HG03558 (cell line): Measurements from ENCODE around the gene SLC7A1.

Source experiments
- ATAC-seq: cut with Tn5 transposase; IDR thresholded peaks from one replicate; pipeline ENCODE4 v1.9.1; 2021; ENCODE audit warnings: moderate number of reproducible peaks; ENCODE audit not compliant: unreplicated experiment; ENCODE audit errors: extremely low read depth

The SLC7A1 gene

DNA sequence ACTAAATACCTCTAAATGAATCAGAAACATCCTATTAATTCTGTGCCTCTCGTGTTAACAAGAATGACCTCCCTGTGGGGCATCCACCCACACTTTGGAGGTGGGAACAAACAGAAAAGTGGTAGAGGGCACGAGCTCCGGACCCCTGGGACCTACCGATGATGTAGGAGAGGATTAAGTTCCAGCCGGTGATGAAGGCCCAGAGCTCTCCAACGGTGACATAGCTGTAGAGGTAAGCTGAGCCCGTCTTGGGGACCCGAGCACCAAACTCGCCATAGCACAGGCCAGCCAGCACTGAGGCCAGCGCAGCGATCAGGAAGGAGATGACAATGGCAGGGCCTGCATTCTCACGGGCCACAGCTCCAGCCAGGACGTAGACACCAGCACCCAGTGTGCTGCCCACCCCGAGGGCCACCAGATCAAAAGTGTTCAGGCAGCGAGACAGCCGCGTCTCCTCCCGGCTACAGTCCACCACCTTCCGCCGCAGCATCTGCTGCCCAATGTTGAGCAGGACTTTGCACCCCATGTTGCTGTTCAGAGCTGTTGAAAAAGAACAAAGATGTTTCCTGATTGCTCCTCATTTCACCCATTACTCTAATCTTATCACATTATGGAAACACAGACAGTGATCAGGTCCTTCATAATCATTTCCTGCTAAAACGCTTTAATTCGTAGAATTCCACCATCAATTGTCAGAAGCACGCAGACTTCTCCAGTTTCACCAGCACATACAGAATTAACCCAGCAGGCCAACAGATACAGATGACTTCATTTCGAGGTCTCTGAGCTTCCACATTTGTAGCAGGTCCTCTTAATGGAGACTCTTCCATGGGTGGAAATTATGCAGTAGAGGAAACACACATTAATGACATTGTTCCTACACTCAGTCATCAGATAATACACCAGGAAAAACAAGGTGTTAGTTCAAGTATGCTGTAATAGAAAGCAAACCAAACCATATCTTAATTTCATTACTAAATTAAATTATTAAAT is 59.5 kb downstream of the SLC7A1 start:
- ATAC-seq, result no peak

DNA sequence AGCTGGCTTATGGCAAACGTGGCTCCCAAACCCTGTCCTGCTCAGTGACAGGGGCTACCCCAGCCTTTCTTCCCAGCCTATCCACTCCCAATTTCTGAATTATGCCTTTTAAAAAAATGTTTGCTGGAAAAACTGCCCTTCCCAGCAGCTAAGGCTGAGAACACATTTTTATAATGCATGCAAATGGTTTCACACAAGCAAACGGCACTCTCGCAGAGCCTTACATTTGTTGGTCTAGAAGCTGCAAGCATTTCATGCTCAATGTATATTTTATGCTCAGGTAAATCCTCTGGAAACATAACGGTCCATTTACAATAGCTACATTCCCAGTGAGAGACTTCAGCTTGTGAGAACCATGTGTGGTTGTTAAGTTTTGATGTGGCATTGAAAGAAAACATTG is 61.4 kb downstream of the SLC7A1 start:
- no peak for ATAC-seq

DNA sequence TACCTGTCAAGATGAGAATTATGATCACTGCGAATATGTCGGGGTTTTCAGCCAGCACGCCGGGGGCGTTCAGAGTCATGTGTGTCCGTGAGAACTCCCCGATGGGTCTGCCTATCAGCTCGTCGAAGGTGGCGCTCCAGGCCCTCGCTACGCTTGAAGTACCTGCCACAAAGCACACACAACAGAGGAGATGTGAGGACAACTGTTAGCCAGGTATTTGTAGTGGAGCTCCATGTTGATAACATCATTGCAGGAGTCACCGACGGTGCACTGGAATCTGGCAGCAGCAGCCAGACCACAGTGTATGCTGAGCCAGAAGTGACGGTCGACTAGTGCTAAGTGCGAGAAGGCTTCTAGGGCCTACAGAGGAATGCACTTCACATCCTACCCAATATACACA is 62.7 kb downstream of the SLC7A1 start:
- no peak for ATAC-seq

DNA sequence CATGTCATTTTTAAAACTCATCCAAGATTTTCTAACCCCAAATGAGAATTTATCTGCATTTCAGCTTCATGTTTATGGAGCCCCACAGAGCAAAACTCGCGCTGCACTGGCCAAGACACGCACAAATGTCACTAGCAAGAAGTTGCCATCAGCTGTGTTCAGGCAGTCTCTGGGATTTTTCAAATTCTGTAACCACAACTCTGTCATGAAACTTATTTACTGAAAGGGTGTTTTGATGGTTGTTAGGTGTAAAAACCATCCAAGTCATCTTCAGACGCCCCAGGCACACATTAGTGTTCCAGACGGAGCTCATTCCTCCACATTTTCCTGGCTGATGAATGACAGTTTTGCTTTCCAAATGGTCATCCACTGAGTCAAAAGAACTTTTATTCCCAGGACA is 63.4 kb downstream of the SLC7A1 start:
- no peak for ATAC-seq

DNA sequence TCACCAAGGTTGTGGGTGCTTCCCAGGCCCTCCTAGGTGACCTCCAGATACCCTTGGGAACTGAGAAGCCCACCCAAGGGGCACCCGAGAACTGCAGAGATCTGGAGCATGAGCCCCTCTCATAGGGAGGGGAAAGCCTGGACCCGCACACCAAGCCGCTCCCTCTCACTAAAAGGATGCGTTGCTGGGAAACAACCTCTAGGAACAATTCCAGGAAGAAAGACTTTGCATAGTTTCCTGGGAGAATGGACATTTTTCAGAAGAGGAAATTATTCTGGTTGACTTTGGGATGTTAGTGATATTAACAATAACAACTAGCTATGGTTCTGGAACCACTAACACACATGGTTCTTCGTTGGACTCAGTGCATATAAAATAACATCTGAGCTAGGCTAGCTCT is 64.6 kb downstream of the SLC7A1 start:
- ATAC-seq, result no peak

DNA sequence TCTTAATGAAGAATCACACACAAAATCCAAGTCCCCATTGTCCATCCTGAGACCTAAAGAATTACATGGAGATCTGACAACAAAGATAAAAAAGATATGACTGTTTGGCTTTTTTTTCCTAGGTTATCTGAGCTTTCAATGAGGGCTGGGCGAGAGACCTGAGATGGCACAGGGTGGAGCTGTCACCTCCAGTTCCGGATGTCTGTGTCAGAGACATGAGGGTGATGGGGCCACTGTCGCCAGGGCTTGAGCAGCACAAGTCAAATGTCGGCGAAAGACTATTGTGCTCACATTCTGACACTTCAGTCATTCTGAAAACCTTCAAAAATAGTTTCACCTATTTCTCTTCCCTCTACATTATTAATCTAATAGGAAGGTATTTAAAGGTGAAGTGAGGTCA is 65.7 kb downstream of the SLC7A1 start:
- no peak for ATAC-seq

DNA sequence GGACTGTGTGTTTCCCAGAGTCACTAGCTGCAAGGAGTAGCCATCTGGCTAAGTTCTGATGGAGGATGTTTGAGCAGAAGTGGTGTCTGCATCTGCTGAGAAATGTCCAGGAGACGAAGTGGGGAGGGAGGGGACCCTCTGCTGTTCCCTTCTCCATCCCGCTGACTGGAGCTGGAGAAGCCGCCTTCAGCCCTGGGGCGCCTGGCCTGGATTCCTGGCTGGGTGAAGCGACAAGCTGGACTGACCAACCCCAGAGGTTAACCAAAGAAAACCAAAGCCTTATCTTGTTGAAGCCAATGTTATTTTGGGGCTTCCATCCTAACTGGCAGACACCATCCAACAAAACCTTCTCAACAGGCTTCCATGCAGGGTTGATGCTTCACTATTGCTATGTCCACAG is 67.6 kb downstream of the SLC7A1 start:
- ATAC-seq, result no peak

DNA sequence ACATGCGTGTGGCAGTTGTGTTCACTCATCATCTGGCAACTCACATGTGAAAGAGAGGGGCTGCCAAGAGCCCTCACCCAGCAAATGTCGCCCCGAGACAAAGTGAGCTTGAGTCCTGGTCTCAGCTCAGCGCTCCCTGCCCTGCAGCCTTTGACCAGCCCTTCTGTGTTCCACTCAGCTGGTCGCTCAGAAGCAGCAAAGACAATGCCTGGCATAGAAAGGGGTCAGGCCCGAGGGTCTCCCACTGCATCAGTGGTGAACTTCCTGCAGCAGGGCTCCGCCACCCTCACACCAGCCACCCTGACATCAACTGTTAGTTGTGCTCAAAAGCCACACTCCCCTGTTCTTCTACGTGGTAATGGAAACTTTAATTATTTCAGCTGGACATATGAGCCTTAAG is 68.0 kb downstream of the SLC7A1 start:
- no peak for ATAC-seq

DNA sequence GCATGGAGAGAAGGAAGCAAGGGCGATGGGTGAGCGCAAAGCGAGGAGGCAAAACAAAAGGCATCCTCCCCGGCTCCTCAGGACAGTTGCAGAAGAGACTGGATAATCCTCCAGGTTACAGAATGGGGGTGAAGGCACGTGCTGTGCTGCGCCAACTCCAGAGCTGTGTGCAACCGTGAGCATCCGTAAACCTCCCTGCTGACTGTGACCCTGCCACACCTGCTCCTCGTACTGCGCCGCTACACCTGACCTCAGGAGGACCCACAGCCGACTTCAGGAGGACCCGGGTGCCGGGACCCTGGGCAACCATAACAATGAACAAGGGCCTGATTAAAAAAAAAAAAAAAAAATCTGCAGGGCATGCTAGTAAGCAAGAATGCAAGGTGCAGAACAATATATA is 68.7 kb downstream of the SLC7A1 start:
- no peak for ATAC-seq

DNA sequence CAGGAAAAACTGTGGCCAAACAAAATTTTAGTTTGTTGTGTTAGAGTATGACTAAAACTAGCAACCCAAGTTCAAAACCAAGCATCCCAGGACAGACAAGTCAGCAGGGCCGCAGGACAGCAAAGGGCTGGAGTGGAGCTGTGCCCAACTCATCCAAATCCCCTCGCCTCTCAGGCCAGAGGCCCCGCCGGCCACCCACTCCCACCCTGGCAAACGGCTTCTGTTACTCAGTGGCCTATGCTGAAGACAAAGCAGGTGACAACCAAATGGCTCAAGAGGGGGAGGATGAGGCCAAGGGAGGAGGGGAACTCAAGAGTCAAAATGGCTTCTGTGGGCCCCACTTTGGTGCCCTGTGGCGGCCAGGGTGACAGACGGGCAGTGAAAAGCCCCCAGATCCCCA is 69.7 kb downstream of the SLC7A1 start:
- ATAC-seq, result no peak

DNA sequence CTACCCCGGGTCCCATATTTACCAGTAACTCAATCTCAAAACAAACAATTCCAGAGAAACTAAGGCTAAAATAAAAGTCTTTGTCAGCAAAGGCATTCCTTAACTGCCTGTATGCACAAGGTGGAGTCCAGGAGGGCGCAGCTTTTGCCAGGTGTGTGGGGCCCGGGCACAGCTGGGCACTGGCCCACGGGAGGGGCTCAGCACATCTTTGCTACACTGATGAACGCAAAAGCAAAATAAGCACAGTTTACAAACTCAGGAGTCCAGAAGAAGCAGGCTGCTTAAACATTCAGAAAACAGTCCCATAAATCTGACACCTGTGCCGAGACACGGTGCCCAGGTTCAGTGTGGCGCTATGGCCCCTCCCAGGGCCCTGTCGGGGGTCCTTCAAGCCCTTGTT is 70.8 kb downstream of the SLC7A1 start:
- no peak for ATAC-seq

DNA sequence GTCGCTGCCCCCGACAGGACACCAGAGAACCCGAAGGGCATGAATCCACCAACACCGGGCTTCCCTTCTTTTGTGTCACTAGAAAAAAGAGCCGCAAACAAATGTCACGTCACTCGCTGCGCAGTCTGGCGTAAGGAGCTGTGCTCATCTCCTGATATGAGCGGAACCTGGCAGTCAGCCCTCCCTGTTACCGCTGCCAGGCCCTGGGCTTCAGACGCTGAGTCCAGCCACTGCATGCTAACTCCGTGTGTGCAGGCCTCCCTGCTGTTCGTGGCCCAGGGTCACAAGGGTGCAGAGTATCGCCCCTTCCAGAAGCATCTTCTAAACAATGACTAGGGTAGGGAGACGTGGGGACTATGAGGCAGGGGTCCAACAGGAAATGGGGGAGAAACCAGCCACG is 71.3 kb downstream of the SLC7A1 start:
- no peak for ATAC-seq

DNA sequence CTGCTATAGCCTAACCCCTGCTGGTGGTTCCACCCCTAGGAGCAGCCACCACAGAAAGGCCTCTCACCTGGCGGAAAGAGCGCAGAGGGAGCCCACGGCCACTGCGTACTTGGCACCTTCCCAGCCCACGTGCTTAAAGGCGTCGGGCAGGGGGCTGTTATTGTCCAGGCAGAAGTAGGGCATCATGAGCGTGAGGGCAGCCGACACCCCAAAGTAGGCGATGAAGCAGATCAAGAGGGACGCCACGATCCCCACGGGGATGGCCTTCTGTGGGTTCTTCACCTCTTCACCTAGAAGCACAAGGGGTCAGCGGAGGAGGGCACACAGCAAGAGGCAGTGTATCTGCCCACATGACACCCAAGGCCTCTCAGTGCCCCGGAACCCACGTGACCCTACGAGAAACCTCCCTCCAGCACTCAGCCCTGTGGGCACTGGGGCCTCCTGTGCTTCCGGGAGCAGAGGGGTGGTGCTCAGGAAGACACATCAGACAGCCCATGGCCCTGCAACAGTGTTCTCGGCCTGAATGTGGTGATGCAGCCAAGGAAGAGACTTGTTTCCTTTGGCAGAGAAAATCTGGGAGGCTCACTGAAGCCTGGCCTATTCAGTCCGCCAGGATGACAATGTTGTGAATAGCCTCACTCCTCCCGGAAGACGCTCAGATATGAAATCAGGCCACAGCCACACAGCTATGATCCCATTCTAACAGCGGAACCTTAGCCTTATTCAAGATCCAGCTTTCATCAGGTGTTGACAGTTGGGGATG is 72.1 kb downstream of the SLC7A1 start:
- ATAC-seq, result no peak

DNA sequence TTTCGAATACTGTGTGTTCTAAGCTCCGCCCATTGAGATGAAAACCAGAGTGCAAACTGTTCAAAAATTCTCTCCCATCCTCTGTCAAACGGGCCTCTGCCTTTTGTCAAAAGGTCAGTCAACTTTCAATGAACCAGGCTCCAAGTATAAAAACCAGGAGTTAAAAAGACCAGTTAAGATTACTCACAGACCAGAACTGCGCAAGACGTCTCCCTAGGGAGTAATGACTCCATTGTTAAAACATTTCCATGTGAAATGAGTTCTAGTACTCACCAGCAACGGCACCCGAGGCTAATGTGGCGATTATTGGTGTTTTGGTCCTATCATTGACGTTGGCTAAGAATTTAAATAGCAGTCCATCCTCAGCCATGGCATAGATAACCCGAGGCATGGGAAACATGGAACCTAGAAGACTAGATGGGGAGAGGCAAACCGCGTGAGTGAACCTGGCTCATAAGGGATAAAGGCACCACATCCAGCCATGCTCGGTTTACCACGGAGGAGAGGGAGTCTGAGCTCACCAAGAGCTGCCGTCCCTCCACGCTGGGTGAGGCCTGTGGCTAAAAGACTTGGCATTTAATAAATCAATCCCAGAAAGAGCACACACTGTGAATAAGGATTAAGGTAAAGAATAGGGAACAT is 73.3 kb downstream of the SLC7A1 start:
- no peak for ATAC-seq

DNA sequence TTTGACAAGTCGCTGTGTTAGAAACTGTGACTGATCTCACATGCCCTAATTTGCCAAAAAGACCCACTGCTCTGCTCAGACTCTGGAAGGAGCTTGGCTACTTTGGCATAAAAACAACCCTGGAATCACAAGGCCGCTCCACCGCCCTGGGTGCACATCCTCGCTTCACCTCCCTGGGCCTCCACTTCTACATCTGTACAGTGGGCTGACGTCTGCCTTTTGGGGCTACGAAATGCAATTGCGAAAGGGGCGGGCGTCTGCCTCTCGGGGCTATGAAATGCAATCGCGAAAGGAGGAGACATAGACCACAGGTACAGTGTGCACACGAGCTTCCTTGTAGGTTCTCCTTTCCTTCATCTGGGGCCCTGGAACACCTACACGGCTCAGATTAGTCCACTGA is 74.2 kb downstream of the SLC7A1 start:
- ATAC-seq, result no peak

DNA sequence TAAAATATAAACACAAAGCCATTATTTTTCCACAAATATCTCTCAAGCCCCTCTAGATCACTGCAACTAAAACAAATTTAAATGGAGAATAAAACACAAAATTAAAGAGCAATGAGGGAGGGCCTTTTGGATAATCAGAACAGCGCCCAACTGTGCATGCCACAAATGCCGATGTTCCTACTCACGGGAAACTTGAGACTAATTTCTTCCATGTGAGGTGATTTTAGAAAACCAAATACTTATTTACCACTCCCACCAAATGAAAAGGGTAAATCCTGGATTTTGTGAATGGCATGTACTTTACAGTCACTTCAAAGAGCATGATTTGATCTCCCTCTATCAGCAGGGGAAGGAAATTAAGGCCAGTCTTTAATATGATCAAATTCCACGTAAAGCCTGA is 74.8 kb downstream of the SLC7A1 start:
- no peak for ATAC-seq

DNA sequence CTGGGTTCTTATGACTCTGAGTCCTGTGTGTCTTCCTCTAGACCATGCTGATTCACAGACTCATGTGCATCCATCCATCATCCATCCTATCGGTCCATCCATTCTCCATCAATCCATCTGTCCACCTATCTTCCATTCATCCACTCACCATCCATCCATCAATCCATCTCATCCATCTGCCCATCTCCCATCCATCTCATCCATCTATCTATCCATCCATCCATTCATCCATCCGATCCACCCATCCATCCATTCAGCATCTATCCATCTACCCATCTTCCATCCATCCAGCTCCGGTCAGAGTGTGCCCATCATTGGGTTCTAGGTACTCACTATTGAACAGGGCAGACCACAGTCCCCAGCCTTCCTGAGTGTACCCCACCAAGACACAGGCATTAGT is 75.6 kb downstream of the SLC7A1 start:
- ATAC-seq, result no peak

DNA sequence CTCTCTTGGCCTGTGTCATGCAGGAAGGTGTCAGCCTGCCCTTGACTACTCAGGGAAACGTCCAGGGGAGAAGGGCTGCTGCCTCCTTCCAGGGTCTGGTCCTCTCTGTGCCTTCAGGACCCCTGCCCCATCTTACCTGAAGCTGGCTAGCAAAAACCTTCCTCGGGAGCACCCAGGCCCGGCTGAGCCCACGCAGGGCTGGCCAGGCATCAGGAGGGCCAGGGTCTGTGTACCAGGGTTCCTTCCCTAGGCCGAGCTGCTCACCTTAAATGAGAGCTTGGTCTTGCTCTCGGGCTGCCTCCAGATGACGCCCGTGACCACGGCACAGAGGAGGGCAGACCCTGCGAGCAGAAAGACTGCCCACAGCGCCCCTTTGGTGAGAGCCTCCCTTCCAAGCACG is 78.6 kb downstream of the SLC7A1 start:
- ATAC-seq, result no peak

DNA sequence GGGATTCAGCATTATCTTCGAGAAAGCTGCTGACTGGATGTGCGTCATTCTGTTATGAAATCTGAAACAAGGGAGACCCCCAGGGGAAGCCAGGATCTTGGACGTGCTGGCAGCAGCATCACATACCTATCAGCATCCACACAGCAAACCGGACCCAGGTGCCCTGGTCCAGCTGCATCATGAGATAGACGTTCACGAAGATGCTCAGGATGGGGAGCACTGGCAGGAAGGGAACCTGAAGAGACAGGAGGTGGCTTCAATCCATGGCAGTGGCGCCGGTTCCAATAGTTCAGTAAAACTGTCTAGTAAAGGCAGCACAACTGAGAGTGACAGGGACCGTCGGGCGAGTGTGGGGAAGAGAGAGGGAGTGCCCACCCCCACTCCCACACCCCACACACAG is 79.5 kb downstream of the SLC7A1 start:
- no peak for ATAC-seq

DNA sequence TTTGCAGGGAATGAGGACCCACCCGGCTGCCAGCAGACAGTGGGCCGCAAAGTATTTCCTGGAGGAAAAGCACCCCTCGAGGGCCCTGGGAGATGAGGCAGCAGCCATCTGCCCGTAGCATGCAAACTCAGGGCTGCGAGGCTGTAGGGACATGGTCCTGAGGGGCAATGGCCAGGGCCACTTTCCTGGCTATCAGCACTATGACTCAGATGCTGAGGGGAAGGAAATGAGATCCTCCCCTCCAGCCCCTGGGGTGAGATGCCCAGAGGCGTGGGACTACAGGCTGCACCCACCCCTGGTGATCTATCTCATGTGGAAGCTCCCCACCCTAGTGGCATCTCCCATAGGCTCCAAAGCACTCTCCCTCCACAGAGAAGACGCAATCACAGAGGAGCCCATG is 80.1 kb downstream of the SLC7A1 start:
- ATAC-seq, result no peak

DNA sequence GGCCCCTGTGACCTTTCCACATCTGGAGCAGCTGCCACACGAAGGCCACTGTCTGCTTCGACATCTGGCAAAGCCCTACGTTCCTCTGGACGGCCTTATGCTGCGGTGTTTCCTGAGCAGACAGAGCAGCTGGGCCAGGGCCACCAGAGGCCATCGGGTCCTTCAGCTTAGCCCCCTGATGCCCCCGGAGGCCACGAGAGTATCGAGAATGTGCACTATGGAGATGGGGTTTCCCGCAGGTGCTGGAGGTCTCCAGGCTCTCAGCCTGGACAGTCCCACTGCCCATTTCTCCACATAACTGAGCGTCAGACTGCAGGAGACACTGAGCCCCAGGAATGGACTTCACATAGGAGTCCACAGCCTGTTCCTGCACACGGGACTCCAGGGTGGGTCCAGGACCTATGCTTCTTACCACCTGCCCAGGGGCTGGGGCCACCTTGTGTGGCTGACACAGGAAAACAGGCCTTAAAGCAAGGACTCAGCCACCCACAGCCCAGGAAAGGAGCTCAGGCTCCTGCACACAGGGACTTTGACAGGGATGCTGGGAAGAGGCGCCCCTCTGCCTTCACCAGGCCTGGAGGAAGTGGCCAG is 80.7 kb downstream of the SLC7A1 start:
- ATAC-seq, result no peak
